PC-9 (cell line): ENCODE results near the gene C2orf76.

Experiments used
- EZH2 ChIP-seq: fragments of 200-600 bp; sonication (generic); IDR thresholded peaks from 2 replicates; pipeline ENCODE4 v1.8.0; 2017; ENCODE audit warnings: antibody characterized with exemption, low read depth
- TF ChIP-seq, protein P1 (sequence below): fragments of 200-600 bp; sonication (generic); conservative IDR thresholded peaks from 2 replicates; pipeline ENCODE4 v1.6.1; 2017; ENCODE audit warnings: mixed run types, antibody characterized with exemption, mild to moderate bottlenecking, moderate library complexity

GRCh38 chr2:119263656-119264055, 103.0 kb downstream of the C2orf76 start:
- TF ChIP-seq, protein P1, sequence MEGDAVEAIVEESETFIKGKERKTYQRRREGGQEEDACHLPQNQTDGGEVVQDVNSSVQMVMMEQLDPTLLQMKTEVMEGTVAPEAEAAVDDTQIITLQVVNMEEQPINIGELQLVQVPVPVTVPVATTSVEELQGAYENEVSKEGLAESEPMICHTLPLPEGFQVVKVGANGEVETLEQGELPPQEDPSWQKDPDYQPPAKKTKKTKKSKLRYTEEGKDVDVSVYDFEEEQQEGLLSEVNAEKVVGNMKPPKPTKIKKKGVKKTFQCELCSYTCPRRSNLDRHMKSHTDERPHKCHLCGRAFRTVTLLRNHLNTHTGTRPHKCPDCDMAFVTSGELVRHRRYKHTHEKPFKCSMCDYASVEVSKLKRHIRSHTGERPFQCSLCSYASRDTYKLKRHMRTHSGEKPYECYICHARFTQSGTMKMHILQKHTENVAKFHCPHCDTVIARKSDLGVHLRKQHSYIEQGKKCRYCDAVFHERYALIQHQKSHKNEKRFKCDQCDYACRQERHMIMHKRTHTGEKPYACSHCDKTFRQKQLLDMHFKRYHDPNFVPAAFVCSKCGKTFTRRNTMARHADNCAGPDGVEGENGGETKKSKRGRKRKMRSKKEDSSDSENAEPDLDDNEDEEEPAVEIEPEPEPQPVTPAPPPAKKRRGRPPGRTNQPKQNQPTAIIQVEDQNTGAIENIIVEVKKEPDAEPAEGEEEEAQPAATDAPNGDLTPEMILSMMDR = no peak
- no peak for TF ChIP-seq EZH2
